ENCODE data around the gene BCKDK. TPM values are rescaled to one million over a fixed set of nuclear protein-coding genes. Genes with fewer than 3 reads are reported as not detected.
"Not testable (repeated sequence)": the region's sequence is repeated elsewhere in the genome, so short reads cannot be mapped to it uniquely, and the experiment has no call there.

BCKDK gene
- total and polyA plus RNA-seq, 12 donors: 26.1 to 90.9 (median 71.4) TPM

DNA sequence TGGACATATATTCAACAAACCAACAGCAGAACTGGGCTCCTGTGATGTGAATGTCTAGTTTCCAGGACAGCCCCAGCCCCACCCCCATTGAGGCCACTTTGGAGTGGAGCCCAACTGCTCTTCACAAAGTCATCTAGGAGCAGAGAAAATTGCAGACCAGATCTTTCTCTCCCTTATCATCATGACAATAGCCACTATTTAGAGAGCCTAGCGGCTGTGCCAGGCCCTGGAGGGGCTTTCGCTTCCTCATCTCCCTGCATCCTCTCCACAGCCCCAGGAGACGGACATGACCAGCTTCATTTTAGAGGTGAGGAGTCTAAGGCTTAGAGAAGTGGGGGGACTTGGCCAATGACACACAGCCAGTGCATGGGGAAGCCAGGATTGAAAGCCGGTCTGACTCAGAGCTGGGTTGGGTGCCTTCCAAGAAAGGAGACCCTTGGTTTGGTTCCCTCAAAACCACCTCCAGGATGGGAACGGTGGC is 25.9 kb downstream of the BCKDK start:
- no peaks in the 10 kb centered on the region for H3K9me3 ChIP-seq
- ATAC-seq (peak in 1 of 8 donors; percentile 21), DNase-seq (no peak)
- TF ChIP-seq CTCF (IDR thresholded peaks at IDR 0.05): no peak
- H3K27me3 ChIP-seq: no peaks in the 10 kb centered on the region
- peaks cover 0 to 43% (median 27%) of the 10 kb centered on the region in 9 donors for H3K36me3 ChIP-seq
- no peak overlapping the region for H3K27ac ChIP-seq
- WGBS, 2 donors: 20 to 25% methylated on average over 5 of the region's 5 CpGs
- peaks cover 10 to 48% (median 36%) of the 10 kb centered on the region in 9 donors for H3K4me1 ChIP-seq
- intact Hi-C loops (cut with DNase I): no loop called here
- H3K4me3 ChIP-seq: no peak overlapping the region

DNA sequence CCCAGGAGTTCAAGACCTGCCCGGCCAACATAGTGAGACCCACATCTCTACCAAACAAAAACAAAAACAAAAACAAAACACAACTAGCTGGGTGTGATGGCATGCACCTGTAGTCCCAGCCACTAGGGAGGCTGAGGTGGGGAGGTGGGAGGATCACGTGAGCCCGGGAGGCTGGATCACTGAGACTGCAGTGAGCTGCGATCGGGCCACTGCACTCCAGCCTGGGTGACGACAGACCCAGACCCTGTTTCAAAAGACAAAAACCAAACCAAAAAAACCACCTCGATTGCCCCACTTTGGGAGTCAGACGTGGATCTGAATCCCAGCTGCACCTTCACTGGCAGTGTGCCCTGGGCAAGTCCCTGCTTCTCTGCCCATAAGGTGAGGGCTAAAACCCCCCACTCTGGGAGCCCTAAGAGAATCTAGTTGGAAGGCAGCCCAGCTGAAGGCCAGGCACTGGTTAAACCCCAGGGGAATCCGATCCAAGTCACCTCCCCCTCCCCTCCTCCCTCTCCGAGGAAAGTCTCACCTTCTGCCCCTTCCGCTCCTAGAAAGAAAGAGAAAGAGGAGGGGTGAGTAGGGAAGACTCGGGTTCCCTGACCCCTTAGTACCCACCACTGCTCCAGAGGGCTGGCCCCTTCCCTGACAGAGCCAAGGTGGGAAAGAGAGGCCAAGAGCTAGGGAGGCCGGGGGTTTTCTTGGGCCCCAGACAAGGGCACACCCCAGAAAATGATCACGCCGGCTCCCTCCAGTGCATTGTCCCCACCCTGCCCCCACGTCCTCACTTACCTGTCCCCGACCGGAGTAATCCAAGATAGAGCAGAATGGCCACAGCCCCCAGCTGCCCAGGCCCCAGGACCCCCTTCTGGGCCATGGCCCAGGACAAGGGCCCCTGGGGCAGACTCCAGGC is 26.7 kb downstream of the BCKDK start:
- peak in 1 of 8 donors; percentile 1 for ATAC-seq
- peak overlapping the region in 1 of 10 donors; percentile 5 for H3K4me3 ChIP-seq
- intact Hi-C loops (cut with DNase I): no loop called here

DNA sequence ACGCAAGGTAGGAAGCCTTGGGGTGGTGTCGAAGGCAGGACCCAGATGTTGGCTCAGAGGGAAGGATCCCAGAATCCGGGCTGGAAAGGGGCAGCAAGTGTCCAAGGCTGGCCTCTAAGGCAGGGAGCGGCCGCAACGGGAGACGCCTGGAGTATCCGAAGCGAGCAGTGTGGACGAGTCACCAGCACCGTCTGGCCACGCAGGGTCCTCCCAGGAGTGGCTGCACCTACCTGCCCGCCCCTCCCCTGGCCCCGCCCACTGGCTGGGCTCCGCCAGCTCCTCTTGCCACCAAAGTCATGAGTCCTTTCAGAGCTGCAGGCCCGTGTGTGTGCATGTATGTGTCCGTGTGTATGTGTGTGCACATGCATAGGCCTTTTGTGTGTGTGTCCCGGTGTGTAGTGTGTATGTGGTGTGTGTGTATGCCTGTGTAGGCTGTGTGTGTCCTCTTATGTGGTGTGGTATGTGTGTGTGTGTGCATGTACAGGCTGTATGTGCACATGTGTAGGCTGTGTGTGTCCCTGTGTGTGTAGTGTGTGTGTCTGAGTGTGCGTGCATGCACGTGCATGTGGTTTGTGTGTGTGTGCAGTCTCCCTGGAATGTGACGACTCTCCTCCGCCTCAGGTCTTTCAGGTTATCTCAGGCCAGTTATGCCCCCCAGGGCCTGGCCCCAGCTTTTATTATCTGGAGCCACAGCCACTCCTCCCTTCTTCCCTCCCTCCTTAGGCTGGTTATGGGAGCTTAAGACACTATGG is 27.5 kb downstream of the BCKDK start, which contains the start of gene PRSS8:
Gene PRSS8, minus strand, starts transcription at position 193 of the 752 bp plus-strand sequence. CDS start 229 bp downstream, outside the sequence.
- Histone ChIP-seq H3K4me3 (peak within 1 kb of the TSS in 1 of 10 donors; percentile 5), H3K4me1 (peaks cover 8 to 39% (median 28%) of the 10 kb centered on the region in 9 donors), H3K36me3 (peaks cover 0 to 27% (median 13%) of the 10 kb centered on the region in 9 donors), H3K27ac (no peak within 1 kb of the TSS), H3K27me3 (no peaks in the 10 kb centered on the region), H3K9me3 (no peaks in the 10 kb centered on the region)
- DNase-seq: no peak
- WGBS, 2 donors: 55 to 66% methylated on average over 22 of the region's 22 CpGs
- ATAC-seq: peak in 1 of 8 donors; percentile 4
- no peak for TF ChIP-seq CTCF (IDR thresholded peaks at IDR 0.05)
- intact Hi-C loops (cut with DNase I): no loop called here

More for the DNA sequence above, 26.7 kb downstream of the BCKDK start:
- Histone ChIP-seq H3K27me3 (no peaks in the 10 kb centered on the region), H3K27ac (no peak overlapping the region), H3K4me1 (peaks cover 8 to 43% (median 32%) of the 10 kb centered on the region in 9 donors), H3K9me3 (no peaks in the 10 kb centered on the region), H3K36me3 (peaks cover 0 to 36% (median 21%) of the 10 kb centered on the region in 9 donors)
- TF ChIP-seq CTCF (IDR thresholded peaks at IDR 0.05): no peak
- DNase-seq: no peak
- WGBS, 2 donors: 27 to 28% methylated on average over 18 of the region's 18 CpGs

GRCh38 chr16:31136287-31136662 is 28.1 kb downstream of the BCKDK start:
- WGBS, 2 donors: 87 to 89% methylated on average over 6 of the region's 6 CpGs

GRCh38 chr16:31136822-31137499 is 28.8 kb downstream of the BCKDK start:
- ATAC-seq; H3K9me3 ChIP-seq; H3K27me3 ChIP-seq; intact Hi-C loops (cut with DNase I); H3K27ac ChIP-seq; H3K4me3 ChIP-seq; DNase-seq: not testable (repeated sequence)
- Histone ChIP-seq H3K36me3 (peaks cover 0 to 15% (median 2%) of the 10 kb centered on the region in 9 donors), H3K4me1 (peaks cover 8 to 51% (median 39%) of the 10 kb centered on the region in 9 donors)
- 92 to 94% methylated on average over 20 of the region's 20 CpGs for WGBS, 2 donors

More at GRCh38 chr16:31136287-31136662, 28.1 kb downstream of the BCKDK start:
- Histone ChIP-seq H3K36me3 (peaks cover 0 to 22% (median 7%) of the 10 kb centered on the region in 9 donors), H3K27ac (no peak overlapping the region), H3K4me3 (no peak overlapping the region), H3K9me3 (no peaks in the 10 kb centered on the region), H3K27me3 (no peaks in the 10 kb centered on the region), H3K4me1 (peaks cover 8 to 44% (median 32%) of the 10 kb centered on the region in 9 donors)
- no peak for TF ChIP-seq CTCF (IDR thresholded peaks at IDR 0.05)
- ATAC-seq (no peak), DNase-seq (no peak)
- intact Hi-C loops (cut with DNase I): no loop called here

Measured in heart right ventricle (tissue), 16 donors.